Nephron (organoid): ENCODE measurements around the gene UPP2.

Experiments used
- H3K27ac Mint-ChIP-seq, 3 experiments: 2 replicates each; pipeline ENCODE4 v1.8.0; 2020; ENCODE audit warnings: mixed read lengths in 3 of 3, mild to moderate bottlenecking in 2 of 3, moderate library complexity in 1 of 3
- H3K27me3 Mint-ChIP-seq: 2 replicates; pipeline ENCODE4 v1.8.0; 2021; ENCODE audit warnings: low read depth, mild to moderate bottlenecking, moderate library complexity, mixed read lengths
- H3K36me3 Mint-ChIP-seq: 2 replicates; pipeline ENCODE4 v1.8.0; 2020; ENCODE audit warnings: low read depth, mixed read lengths
- H3K4me1 Mint-ChIP-seq: 2 replicates; pipeline ENCODE4 v1.8.0; 2020; ENCODE audit warnings: mixed read lengths
- H3K4me3 Mint-ChIP-seq, 3 experiments: 2 replicates each; pipeline ENCODE4 v1.8.0; 2020; ENCODE audit warnings: mild to moderate bottlenecking in 3 of 3, mixed read lengths in 3 of 3, moderate library complexity in 2 of 3
- H3K9me3 Mint-ChIP-seq: 2 replicates; pipeline ENCODE4 v1.8.0; 2020; ENCODE audit warnings: mixed read lengths
- TF ChIP-seq, protein P1 (sequence below), 3 experiments: fragments of 200-600 bp; sonication (generic); IDR thresholded peaks; one replicate each; pipeline ENCODE4 v1.5.0; 2021; ENCODE audit warnings: antibody characterized with exemption in 3 of 3; ENCODE audit not compliant: unreplicated experiment in 3 of 3

UPP2 gene

GRCh38 chr2:158134655-158135054 lies 33.0 kb downstream of the UPP2 start:
- Mint-ChIP-seq H3K27me3 (peaks cover 7% of the 10 kb centered on the region), H3K4me3 (no peak overlapping the region), H3K27ac (peak overlapping the region in 2 of 3 experiments; percentile 39 to 69), H3K36me3 (peaks cover 7% of the 10 kb centered on the region), H3K9me3 (no peaks in the 10 kb centered on the region), H3K4me1 (peaks cover 18% of the 10 kb centered on the region)
- TF ChIP-seq, protein P1, sequence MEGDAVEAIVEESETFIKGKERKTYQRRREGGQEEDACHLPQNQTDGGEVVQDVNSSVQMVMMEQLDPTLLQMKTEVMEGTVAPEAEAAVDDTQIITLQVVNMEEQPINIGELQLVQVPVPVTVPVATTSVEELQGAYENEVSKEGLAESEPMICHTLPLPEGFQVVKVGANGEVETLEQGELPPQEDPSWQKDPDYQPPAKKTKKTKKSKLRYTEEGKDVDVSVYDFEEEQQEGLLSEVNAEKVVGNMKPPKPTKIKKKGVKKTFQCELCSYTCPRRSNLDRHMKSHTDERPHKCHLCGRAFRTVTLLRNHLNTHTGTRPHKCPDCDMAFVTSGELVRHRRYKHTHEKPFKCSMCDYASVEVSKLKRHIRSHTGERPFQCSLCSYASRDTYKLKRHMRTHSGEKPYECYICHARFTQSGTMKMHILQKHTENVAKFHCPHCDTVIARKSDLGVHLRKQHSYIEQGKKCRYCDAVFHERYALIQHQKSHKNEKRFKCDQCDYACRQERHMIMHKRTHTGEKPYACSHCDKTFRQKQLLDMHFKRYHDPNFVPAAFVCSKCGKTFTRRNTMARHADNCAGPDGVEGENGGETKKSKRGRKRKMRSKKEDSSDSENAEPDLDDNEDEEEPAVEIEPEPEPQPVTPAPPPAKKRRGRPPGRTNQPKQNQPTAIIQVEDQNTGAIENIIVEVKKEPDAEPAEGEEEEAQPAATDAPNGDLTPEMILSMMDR (IDR thresholded peaks at IDR 0.05; ENCODE audit: unreplicated experiment in 3 of 3): no peak

DNA sequence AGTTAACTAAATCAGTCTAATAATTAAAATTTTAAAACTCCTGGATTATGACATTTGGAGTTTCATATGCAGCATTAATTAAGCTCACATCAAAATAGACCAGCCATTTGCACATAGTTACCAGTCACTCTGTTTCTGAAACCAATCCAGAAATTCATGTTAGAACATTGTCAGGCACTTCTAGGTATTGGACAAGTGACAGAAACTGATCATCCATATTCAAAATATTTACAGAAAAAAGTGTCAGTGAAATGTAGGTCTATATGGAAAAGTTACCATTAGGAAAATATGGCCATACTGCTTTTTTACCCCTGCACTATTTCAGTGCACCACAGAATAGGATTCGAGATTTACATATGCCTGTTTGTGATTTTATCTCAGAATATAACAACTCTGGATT lies 33.4 kb downstream of the UPP2 start:
- peaks cover 7% of the 10 kb centered on the region for H3K27me3 Mint-ChIP-seq
- no peak overlapping the region for H3K27ac Mint-ChIP-seq
- peaks cover 18% of the 10 kb centered on the region for H3K4me1 Mint-ChIP-seq
- H3K4me3 Mint-ChIP-seq: no peak overlapping the region
- TF ChIP-seq, protein P1 (IDR thresholded peaks at IDR 0.05; ENCODE audit: unreplicated experiment in 3 of 3): no peak
- H3K36me3 Mint-ChIP-seq: peaks cover 7% of the 10 kb centered on the region
- H3K9me3 Mint-ChIP-seq: no peaks in the 10 kb centered on the region

DNA sequence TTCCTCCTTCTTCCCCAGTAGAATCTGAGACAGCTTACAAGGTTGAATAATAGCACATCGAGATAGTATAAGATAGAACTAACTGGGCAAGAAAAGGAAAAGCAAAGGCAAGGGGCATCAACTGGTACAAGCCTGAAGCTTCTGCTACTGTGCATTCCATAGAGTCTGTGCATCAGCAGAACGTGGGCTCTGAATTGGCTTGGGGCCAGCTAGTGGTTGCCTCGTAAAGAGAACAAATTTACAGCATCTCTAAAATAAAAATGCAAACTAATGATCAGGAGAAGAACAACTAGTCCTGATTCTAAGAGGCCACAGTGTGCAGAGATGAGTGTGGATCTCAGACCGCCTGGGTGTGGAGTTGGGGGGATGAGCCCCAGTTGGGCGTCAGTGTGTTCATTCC lies 36.6 kb downstream of the UPP2 start:
- Mint-ChIP-seq H3K27me3 (peaks cover 7% of the 10 kb centered on the region), H3K27ac (peak overlapping the region in 1 of 3 experiments; percentile 6), H3K9me3 (no peaks in the 10 kb centered on the region), H3K4me3 (no peak overlapping the region), H3K4me1 (no peaks in the 10 kb centered on the region), H3K36me3 (no peaks in the 10 kb centered on the region)
- TF ChIP-seq, protein P1 (IDR thresholded peaks at IDR 0.05; ENCODE audit: unreplicated experiment in 3 of 3): no peak

- H3K4me1 Mint-ChIP-seq: no peaks in the 10 kb centered on the region
- H3K4me3 Mint-ChIP-seq: no peak overlapping the region
- TF ChIP-seq, protein P1 (IDR thresholded peaks at IDR 0.05; ENCODE audit: unreplicated experiment in 3 of 3): no peak
- H3K27me3 Mint-ChIP-seq: peaks cover 7% of the 10 kb centered on the region
- peak overlapping the region in 2 of 3 experiments; percentile 37 to 44 for H3K27ac Mint-ChIP-seq
- H3K36me3 Mint-ChIP-seq: no peaks in the 10 kb centered on the region
- H3K9me3 Mint-ChIP-seq: peaks cover 3% of the 10 kb centered on the region
These were observed 38.5 kb downstream of the UPP2 start for GRCh38 chr2:158140201-158140600.

DNA sequence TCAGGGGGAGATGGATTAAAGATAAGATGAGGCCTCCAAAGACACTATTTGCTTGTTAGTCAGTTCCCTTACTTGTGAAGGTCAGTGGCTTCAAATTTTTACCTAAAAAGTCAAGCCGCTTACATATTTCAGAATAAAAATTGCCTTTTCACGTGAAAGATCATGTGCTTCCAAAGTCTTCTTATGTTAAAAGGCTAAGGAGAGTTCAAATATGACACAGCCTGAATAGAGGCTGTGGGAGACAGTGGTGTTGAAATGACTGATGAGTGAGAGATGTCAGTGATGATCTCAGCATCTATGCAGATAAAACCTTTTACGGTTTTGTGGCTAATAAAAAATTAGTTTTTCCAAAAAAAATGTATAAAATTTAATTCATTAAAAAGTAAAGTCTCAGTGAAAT lies 40.5 kb downstream of the UPP2 start:
- TF ChIP-seq, protein P1 (IDR thresholded peaks at IDR 0.05; ENCODE audit: unreplicated experiment in 3 of 3): no peak
- Mint-ChIP-seq H3K4me1 (no peaks in the 10 kb centered on the region), H3K27me3 (peaks cover 7% of the 10 kb centered on the region), H3K9me3 (peaks cover 19% of the 10 kb centered on the region), H3K36me3 (peaks cover 3% of the 10 kb centered on the region), H3K27ac (no peak overlapping the region), H3K4me3 (no peak overlapping the region)

DNA sequence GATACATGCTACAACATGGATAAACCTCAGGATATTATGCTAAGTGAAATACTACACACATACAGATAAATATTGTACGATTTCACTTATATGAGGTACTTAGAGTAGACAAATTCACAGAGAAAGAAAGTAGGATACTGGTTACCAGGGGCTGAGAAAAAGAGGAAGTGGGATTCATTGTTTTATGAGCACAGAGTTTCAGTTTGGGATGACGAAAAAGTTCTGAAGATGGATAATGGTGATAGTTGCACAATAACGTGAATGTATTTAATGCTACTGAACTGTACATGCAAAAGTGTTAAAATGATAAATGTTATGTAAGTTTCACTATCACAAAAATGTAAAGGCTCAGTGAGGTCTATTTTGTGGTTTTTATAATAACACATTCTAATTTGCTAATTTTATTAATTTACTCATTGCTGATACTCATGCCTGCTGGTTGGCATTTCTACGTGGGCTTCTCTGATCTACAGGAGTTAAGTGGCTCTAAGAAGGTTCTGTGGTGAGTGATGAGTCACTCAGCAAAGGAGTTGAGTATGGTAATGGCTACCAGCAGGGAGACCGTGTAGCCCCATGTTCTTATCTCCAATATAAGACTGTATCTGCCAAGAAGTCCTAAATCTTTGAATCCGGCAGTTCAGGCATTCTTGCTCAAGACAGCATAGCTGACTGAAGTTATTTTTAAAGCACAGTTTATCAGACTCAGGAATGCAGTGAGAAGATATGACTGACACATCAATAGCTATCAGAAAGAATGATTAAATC lies 41.1 kb downstream of the UPP2 start:
- Mint-ChIP-seq H3K27me3 (peaks cover 6% of the 10 kb centered on the region), H3K4me1 (no peaks in the 10 kb centered on the region), H3K36me3 (peaks cover 6% of the 10 kb centered on the region), H3K9me3 (peaks cover 25% of the 10 kb centered on the region), H3K27ac (no peak overlapping the region), H3K4me3 (no peak overlapping the region)
- TF ChIP-seq, protein P1 (IDR thresholded peaks at IDR 0.05; ENCODE audit: unreplicated experiment in 3 of 3): no peak
